ENCODE data around the gene ADAMTS2.

DNA sequence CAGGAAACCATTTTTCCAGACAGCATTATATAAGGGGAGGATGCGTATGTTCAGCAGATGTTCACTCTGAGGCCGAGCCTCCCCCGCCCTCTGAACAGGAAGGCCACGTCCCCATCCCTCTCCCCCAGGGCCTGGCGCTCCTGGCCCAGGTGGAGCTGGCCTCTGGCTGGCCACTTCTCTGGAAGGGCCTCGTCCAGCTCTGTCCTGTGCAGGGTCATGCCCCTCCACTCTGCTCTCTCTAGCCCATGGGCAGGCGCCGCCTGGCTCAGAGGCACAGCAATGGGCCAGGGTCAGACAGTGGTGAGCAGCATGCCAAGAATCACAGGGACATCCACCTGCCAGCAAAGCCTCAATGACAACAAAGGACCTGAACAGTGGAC is 34.2 kb downstream of the ADAMTS2 start:
- no peak for TF ChIP-seq EZH2phosphoT487 (IDR thresholded peaks at IDR 0.05; ENCODE audit: borderline replicate concordance, low read length)
- TF ChIP-seq, protein P1, sequence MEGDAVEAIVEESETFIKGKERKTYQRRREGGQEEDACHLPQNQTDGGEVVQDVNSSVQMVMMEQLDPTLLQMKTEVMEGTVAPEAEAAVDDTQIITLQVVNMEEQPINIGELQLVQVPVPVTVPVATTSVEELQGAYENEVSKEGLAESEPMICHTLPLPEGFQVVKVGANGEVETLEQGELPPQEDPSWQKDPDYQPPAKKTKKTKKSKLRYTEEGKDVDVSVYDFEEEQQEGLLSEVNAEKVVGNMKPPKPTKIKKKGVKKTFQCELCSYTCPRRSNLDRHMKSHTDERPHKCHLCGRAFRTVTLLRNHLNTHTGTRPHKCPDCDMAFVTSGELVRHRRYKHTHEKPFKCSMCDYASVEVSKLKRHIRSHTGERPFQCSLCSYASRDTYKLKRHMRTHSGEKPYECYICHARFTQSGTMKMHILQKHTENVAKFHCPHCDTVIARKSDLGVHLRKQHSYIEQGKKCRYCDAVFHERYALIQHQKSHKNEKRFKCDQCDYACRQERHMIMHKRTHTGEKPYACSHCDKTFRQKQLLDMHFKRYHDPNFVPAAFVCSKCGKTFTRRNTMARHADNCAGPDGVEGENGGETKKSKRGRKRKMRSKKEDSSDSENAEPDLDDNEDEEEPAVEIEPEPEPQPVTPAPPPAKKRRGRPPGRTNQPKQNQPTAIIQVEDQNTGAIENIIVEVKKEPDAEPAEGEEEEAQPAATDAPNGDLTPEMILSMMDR (conservative IDR thresholded peaks at IDR 0.05; ENCODE audit: low read depth, low read length) = no peak
